Activated CD4-positive, alpha-beta T cell treated with anti-CD3 and anti-CD28 coated beads, Interleukin-2, amount 10 ng/mL, durations not matched to agents 7 days and 5 days (primary cell): ENCODE data around the gene ADGRB2. TPM values are rescaled to one million over a fixed set of nuclear protein-coding genes. Genes with fewer than 3 reads are reported as not detected.

Source experiments
- CTCF ChIA-PET: fragments of 350-600 bp; sonication (Branson Sonifier 250); formaldehyde crosslinking; loops from one replicate; lab custom pipeline; 2021; ENCODE audit warnings: antibody characterized with exemption; lab: Charles Lee
- POLR2A ChIA-PET: fragments of 350-600 bp; sonication (Branson Sonifier 250); formaldehyde crosslinking; loops from one replicate; lab custom pipeline; 2021; ENCODE audit warnings: antibody characterized with exemption; lab: Charles Lee
- DNase-seq: peaks from one replicate; pipeline ENCODE4 v3.0.0-alpha.2; 2020
- H3K27ac Mint-ChIP-seq: one replicate; pipeline ENCODE4 v1.8.0; 2021; ENCODE audit warnings: mild to moderate bottlenecking, moderate library complexity, mixed read lengths
- H3K27me3 Mint-ChIP-seq: one replicate; pipeline ENCODE4 v1.8.0; 2021; ENCODE audit warnings: mixed read lengths
- H3K36me3 Mint-ChIP-seq: one replicate; pipeline ENCODE4 v1.8.0; 2021; ENCODE audit warnings: low read depth, mixed read lengths
- H3K4me1 Mint-ChIP-seq: one replicate; pipeline ENCODE4 v1.8.0; 2021; ENCODE audit warnings: mixed read lengths
- H3K4me3 Mint-ChIP-seq: one replicate; pipeline ENCODE4 v1.8.0; 2021; ENCODE audit warnings: mild to moderate bottlenecking, moderate library complexity, mixed read lengths
- H3K9me3 Mint-ChIP-seq: one replicate; pipeline ENCODE4 v1.8.0; 2021; ENCODE audit warnings: mixed read lengths
- total RNA-seq, 2 experiments: library from RNA; stranded (reverse); gene quantifications; one replicate each; pipeline ENCODE4 v1.2.3, GENCODE V29; 2021

Gene ADGRB2
- total RNA-seq, 2 experiments from 2014 or later: 0.27 to 0.31 TPM

DNA sequence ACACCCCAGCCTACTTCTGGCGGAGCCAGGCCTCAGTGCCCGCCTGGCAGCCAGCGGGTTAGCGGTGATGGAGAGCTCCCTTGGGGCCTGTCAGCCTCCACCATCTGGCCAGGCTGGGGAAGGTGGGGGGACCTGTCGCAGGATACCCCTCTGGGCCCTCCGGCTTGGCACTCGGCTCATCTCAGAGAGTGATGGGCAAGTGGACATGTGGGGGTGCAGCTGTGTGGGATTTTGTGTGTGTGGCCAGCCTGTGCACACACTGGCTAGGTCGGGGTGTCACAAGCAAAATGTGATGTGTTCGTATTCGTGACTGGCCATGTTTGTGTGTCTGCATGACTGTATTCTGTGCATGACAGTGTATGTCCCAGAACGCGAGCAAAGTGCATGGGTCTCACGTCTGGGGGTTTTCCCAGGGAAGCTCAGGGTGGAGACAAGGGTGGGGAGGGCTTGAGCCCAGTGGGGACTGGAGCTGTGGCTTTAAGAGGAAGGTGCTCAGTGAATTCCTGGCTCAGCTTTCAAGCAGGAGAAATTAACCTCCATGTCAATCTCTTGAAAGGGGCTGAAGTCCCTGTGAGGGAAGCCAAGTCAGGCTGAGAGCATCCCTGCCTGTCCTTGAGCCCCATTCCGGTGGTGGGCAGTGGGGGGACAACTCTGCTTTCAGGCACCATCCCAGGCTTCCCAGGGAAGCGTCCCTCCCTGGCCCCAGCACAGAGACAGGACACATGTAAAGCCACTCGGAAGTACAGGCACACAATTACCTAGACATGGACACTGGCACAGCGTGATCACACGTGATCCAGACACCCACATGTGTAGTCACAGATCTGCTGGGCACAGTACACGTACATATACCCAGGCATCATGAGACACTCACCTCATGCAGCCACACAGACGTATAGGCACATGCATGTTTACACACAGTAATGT, 21.1 kb upstream of the ADGRB2 start:
- no peaks in the 10 kb centered on the region for H3K36me3 Mint-ChIP-seq
- H3K9me3 Mint-ChIP-seq: no peaks in the 10 kb centered on the region
- H3K4me1 Mint-ChIP-seq: peaks cover 15% of the 10 kb centered on the region
- ChIA-PET CTCF (interaction anchor here (0.6 to 1.4 kb wide), 2 partner anchors 22 to 288 kb away, joined by 3 to 5 read pairs; partner anchors contain the start of gene TMEM39B), POLR2A (no interaction called here)
- H3K27me3 Mint-ChIP-seq: peaks cover 2% of the 10 kb centered on the region
- H3K4me3 Mint-ChIP-seq: no peak overlapping the region
- DNase-seq: no peak
- H3K27ac Mint-ChIP-seq: no peak overlapping the region

DNA sequence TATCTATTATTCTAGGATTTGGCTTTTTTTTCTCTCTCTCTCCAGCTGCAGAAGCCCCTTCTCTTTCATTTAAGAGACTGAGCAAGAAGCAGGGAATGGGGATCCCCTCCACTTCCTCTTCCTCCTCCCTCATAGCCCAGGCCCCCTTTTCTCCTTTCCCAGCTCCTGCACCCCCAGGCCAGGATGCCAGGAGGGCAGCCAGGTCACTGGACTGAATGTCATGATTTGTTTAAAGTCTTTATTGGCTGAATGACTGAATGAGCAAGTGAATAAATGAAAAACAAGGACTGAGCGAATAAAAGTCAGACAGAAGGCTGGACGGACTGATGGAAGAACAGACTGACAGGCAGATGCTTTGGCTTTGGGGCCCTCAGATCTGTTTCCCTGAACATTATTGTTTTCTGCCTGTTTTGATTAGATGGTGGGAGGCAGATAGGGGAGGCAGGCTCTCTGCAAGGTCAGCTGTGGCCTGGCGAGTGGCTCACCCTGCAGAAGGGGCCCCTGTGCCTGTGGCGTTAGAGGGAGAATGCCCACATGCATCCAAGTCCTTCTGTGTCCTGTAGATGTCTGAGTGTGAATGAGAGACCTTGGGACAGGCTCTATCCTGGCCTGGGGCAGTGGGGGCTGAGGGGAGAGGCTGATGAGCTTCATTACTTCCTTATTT, 20.3 kb upstream of the ADGRB2 start:
- ChIA-PET CTCF (interaction anchor here (0.6 to 1.4 kb wide), 2 partner anchors 21 to 288 kb away, joined by 3 to 5 read pairs; partner anchors contain the start of gene TMEM39B), POLR2A (no interaction called here)
- Mint-ChIP-seq H3K27ac (no peak overlapping the region), H3K27me3 (peaks cover 2% of the 10 kb centered on the region), H3K4me1 (peaks cover 12% of the 10 kb centered on the region), H3K9me3 (no peaks in the 10 kb centered on the region), H3K36me3 (no peaks in the 10 kb centered on the region), H3K4me3 (no peak overlapping the region)
- no peak for DNase-seq

DNA sequence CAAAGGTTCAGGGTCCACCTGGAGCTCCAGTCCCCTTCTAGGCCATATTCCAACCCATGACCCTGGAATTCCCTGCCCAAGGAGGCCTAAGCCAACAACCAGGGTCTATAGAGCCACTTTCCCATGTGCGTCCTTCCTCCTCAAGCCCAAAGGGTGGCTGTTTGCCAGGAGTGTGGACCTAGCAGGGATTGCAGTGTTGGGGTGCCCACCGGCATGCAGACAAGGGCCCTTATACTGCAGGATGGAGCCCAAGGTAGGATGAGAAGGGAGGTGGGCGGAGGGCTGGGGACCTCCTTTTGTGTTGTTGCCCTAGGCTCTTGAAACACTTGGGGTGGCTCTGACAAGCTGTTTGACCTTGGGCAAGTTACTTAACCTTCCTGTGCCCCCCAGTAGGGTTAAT, 19.7 kb upstream of the ADGRB2 start:
- ChIA-PET POLR2A (no interaction called here), CTCF (interaction anchor here (0.9 to 1.5 kb wide), 3 partner anchors 21 to 235 kb away, joined by 3 to 5 read pairs (median 4); no protein-coding TSS in a partner anchor)
- Mint-ChIP-seq H3K4me1 (peaks cover 9% of the 10 kb centered on the region), H3K27ac (no peak overlapping the region), H3K9me3 (no peaks in the 10 kb centered on the region), H3K27me3 (peaks cover 2% of the 10 kb centered on the region), H3K36me3 (no peaks in the 10 kb centered on the region), H3K4me3 (no peak overlapping the region)
- no peak for DNase-seq

DNA sequence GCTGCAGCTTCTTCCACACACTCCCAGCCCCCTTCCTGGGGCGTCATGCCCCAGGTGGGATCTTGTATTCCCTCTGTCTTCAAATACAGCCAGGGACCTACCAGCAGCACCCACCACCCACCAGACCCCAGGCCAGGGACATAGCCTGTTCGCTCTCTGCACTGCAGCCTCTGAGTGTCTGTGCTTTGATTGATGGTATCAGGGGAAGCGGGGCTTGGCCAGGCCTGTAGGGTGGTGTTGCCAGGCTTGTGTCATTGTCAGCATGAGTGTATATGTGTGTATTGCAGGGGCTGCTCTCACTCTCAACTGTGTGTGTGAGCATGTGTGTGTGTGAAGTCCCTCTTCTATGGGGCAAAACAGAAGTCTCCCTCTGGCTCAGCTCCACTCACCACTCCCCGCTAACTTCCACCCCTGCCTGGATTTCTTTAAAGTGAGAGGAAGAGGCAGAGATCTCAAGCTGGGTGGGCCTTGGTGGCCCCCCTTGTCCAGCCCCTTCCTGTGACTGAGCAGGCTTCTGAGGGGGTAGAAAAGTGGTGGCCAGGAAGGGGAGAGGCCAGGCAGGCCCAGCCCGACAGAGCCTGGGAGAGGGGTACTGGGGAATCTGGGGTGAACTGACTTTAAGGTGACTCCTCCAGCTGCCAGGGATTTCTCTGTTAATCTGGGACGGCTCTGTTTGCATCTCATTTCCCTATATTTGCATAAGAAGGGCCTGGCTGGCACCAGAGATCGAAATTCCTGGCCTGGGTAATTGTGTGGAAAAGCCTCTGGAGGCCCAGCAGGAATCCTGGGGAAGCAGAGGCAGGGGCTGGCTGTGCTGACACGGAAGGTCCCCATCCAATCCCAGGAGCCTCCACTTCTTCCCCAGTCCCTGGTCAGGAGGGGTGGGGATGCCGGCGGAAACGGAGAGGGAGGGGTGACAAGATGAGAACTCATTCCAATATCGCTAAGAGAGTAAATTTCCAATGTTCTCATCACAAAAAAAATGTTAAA, 18.6 kb upstream of the ADGRB2 start:
- POLR2A ChIA-PET: no interaction called here
- CTCF ChIA-PET: interaction anchor here (0.6 to 1.5 kb wide), 3 partner anchors 80 to 300 kb away, joined by 3 to 4 read pairs (median 3); no protein-coding TSS in a partner anchor

DNA sequence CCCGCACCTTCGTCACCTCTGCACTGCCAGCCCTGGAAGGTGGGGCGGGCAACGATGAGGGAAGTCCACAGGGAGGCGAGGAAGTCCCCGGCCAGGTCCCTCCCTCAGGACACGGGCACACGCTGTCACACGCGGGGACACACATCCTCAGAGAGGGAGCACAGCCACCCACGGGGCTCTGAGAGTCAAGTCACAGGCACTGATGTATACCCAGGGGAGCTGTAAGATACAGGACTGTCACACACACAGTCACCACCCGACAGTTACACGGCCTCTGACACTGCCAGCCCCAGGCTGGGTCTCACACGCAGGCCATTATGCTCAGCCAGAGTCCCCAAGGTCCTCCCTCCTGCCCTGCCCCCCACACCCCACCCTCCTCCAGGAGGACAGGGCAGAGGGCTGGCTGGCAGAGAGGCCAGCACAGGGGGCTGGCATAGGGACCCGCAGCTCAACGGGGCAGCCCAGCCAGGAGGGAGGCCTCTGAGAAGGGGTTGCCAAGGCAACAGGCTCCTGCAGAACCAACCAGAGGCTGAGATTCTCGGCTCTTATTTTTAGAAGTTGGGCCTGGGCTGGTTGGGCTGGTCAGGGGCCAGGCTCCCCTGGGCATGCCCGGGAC, 17.7 kb upstream of the ADGRB2 start:
- Mint-ChIP-seq H3K27ac (no peak overlapping the region), H3K27me3 (peaks cover 5% of the 10 kb centered on the region), H3K4me3 (no peak overlapping the region), H3K9me3 (no peaks in the 10 kb centered on the region), H3K4me1 (peaks cover 2% of the 10 kb centered on the region), H3K36me3 (no peaks in the 10 kb centered on the region)
- ChIA-PET POLR2A (no interaction called here), CTCF (no interaction called here)
- no peak for DNase-seq

More for the DNA sequence above, 18.6 kb upstream of the ADGRB2 start:
- Mint-ChIP-seq H3K27me3 (peaks cover 2% of the 10 kb centered on the region), H3K4me1 (peaks cover 4% of the 10 kb centered on the region), H3K36me3 (no peaks in the 10 kb centered on the region), H3K9me3 (no peaks in the 10 kb centered on the region), H3K27ac (no peak overlapping the region), H3K4me3 (no peak overlapping the region)
- no peak for DNase-seq

DNA sequence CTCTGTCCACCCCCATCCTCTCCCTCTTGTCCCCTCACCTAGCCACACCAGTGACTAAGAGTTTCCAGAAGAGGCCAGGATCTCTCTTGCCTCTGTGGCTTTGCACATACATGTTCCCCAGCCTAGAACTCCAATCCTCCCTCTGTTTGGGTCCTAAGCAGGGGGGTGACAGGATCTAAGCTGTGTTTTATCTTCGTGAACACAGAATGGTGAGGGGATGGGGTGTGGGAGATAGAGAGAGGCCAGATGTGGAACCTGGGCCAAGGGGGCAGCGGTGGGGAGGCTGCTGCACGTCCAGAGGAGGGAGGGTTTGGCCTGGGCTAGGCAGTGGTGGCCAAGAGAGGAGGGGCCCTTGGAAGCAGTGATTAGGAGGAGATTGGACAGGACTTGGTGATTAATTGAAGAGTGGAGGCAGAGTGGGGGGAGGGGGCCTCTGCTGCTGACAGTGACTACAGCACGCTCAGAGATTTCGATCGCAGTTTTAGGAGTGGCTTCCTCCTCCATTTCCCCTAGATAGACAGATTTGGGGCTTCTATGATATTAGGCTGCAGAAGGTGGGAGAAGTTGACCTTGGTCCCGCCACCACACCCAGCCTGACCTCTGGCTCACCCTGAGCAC, 17.1 kb upstream of the ADGRB2 start:
- H3K27me3 Mint-ChIP-seq: peaks cover 10% of the 10 kb centered on the region
- DNase-seq: no peak
- ChIA-PET CTCF (no interaction called here), POLR2A (no interaction called here)
- H3K4me1 Mint-ChIP-seq: peaks cover 2% of the 10 kb centered on the region
- no peaks in the 10 kb centered on the region for H3K9me3 Mint-ChIP-seq
- no peak overlapping the region for H3K27ac Mint-ChIP-seq
- H3K4me3 Mint-ChIP-seq: no peak overlapping the region
- no peaks in the 10 kb centered on the region for H3K36me3 Mint-ChIP-seq

DNA sequence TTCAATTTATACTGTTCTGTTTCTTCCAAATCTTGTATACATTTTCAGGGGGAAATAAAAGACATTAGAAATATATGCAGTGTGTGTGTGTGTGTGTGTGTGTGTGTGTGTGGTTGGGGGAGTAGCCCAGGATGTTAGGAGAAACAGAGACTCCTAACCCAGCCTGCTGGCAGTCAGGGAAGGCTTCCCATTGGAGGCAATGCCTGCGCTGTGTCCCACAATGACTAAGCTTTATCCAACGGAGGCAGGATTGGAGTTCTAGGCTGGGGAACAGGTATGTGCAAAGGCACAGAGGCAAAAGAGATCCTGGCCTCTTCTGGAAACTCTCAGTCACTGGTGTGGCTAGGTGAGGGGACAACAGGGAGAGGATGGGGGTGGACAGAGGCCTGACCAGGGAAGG, 16.5 kb upstream of the ADGRB2 start:
- DNase-seq: no peak
- H3K4me3 Mint-ChIP-seq: no peak overlapping the region
- peaks cover 12% of the 10 kb centered on the region for H3K27me3 Mint-ChIP-seq
- H3K27ac Mint-ChIP-seq: no peak overlapping the region
- no peaks in the 10 kb centered on the region for H3K36me3 Mint-ChIP-seq
- POLR2A ChIA-PET: no interaction called here
- CTCF ChIA-PET: interaction anchor here (6.1 kb wide), 1 partner anchor 8 kb away, joined by 35 read pairs; no protein-coding TSS in a partner anchor
- H3K4me1 Mint-ChIP-seq: peaks cover 2% of the 10 kb centered on the region
- no peaks in the 10 kb centered on the region for H3K9me3 Mint-ChIP-seq

DNA sequence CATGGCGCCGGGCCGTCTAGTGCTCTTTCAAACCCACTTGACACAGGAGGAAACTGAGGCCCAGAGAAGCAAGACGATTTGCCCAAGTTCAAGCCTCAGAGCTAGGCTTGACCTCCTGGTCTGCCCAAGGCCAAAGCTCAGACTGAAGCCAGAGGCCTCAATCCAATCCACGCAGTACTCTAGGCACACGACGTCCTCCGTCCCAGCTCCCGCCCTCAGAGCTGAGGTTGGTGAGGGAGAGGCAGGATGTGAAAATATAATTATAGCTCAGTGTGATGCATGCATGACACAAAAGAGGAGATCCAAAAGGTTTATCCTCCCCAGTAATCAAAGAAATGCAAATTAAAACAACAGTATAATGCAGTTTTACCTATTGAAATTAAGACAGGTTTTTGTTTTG, 15.5 kb upstream of the ADGRB2 start:
- Mint-ChIP-seq H3K27me3 (peaks cover 15% of the 10 kb centered on the region), H3K9me3 (no peaks in the 10 kb centered on the region), H3K27ac (no peak overlapping the region), H3K4me1 (peaks cover 2% of the 10 kb centered on the region), H3K36me3 (no peaks in the 10 kb centered on the region), H3K4me3 (no peak overlapping the region)
- DNase-seq: no peak
- ChIA-PET CTCF (interaction anchor here (1.1 to 6.1 kb wide), 3 partner anchors 9 to 17 kb away, joined by 5 to 35 read pairs (median 8); no protein-coding TSS in a partner anchor), POLR2A (no interaction called here)

DNA sequence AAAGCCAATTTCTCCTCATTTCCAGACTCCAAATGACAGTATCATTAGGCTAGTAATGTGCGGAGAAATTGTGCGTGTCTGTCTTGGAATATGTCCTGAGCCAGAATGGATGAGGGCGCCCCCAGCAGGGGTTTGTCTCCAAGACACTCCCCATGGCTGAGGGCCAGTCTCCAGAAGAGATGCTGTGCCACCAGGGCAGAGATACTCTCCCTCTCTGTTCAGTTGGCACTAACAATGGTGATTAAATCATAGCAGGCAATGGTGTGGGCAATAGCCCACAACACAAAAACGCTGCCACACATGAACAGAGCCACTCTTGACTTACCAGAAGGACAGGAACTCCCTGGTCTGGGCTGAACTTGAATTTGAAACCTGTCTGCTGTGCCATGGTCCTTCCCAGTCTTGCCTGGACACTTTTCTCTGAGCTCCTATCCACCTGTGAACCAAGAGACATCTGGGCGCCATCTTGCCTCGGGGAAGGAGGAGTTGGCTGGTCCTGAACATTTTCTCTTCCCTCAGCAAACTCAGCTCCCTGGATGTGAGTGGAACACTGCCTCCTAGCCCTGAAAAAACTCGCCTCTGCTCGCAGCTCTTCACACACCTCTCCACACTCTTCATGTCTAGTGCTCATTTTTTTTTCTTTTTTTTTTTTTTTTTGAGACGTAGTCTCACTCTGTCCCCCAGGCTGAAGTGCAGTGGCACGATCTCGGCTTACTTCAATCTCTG, 14.8 kb upstream of the ADGRB2 start:
- CTCF ChIA-PET: interaction anchor here (1.1 to 6.1 kb wide), 3 partner anchors 10 to 17 kb away, joined by 5 to 35 read pairs (median 8); no protein-coding TSS in a partner anchor
- POLR2A ChIA-PET: no interaction called here
- Mint-ChIP-seq H3K9me3 (no peaks in the 10 kb centered on the region), H3K27me3 (peaks cover 22% of the 10 kb centered on the region), H3K36me3 (no peaks in the 10 kb centered on the region), H3K27ac (no peak overlapping the region), H3K4me3 (no peak overlapping the region), H3K4me1 (peaks cover 3% of the 10 kb centered on the region)
- no peak for DNase-seq

DNA sequence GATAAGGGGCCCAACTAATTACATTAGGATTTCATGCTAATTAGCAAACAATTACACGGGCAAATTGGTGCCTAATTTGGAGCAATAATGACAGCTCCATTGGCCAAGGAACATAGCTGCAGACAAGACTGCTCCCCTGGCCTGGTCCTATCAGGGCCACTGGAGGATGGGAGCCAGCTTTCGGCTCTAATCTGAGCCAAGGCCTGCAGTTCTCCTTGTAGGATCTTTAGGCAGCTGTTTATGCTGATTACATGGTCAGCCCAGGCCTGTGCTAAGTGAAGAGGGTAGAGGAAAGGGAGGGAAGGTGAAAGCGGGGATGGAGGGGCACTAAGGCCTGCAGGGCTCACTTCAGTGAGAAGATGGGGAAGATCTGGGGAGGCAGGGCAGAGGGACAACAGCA, 12.4 kb upstream of the ADGRB2 start:
- ChIA-PET CTCF (interaction anchor here (6.1 kb wide), 1 partner anchor 12 kb away, joined by 35 read pairs; no protein-coding TSS in a partner anchor), POLR2A (interaction anchor here (0.6 kb wide), 1 partner anchor 1033 kb away, joined by 5 read pairs; no protein-coding TSS in a partner anchor)
- Mint-ChIP-seq H3K4me3 (no peak overlapping the region), H3K27me3 (peaks cover 39% of the 10 kb centered on the region), H3K9me3 (no peaks in the 10 kb centered on the region), H3K36me3 (no peaks in the 10 kb centered on the region), H3K27ac (no peak overlapping the region), H3K4me1 (peaks cover 19% of the 10 kb centered on the region)
- DNase-seq: no peak

DNA sequence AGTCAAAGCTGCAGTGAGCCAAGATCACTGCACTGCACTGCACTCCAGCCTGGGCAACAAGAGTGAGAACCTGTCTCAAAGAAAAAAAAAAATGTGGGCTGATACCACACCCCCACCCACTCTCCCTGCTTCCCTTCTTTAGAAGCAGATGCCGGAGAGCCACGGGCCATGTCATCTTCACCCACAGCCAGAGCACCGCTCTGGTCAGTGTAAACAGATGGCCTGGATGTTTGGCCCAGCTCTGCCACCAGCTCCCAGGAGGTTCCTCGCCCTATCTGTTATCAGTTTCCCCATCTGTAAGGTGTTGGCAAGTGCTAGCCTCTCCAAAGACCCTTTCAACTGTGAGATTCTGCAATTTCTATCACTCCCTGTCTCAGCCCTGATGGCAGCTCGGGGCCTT, 11.9 kb upstream of the ADGRB2 start:
- H3K4me1 Mint-ChIP-seq: peaks cover 24% of the 10 kb centered on the region
- DNase-seq: no peak
- no peak overlapping the region for H3K4me3 Mint-ChIP-seq
- peaks cover 43% of the 10 kb centered on the region for H3K27me3 Mint-ChIP-seq
- H3K9me3 Mint-ChIP-seq: no peaks in the 10 kb centered on the region
- H3K36me3 Mint-ChIP-seq: no peaks in the 10 kb centered on the region
- ChIA-PET CTCF (interaction anchor here (1.4 to 6.1 kb wide), 2 partner anchors 12 to 13 kb away, joined by 5 to 35 read pairs; no protein-coding TSS in a partner anchor), POLR2A (no interaction called here)
- no peak overlapping the region for H3K27ac Mint-ChIP-seq
